H1 (cell line): ENCODE data around the gene GRIP2. TPM values are rescaled to one million over a fixed set of nuclear protein-coding genes. Genes with fewer than 3 reads are reported as not detected.

Experiments used
- CTCF ChIA-PET: fragments of 300-600 bp; sonication (Branson Sonifier 250); formaldehyde crosslinking; loops from one replicate; lab custom pipeline; 2021; ENCODE audit not compliant: partially characterized antibody; lab: Charles Lee
- POLR2A ChIA-PET: fragments of 300-600 bp; sonication (Branson Sonifier 250); formaldehyde crosslinking; loops from one replicate; lab custom pipeline; 2021; ENCODE audit warnings: inconsistent platforms; ENCODE audit not compliant: partially characterized antibody; lab: Charles Lee
- DNase-seq, 2 experiments: peaks; one replicate each; pipeline versions ENCODE4 v3.0.0 to v3.0.0-alpha.2; 2010 to 2022; ENCODE audit warnings: low spot score in 2 of 2, low read depth in 1 of 2, mixed read lengths in 1 of 2
- FAIRE-seq: peaks from 2 replicates; lab custom pipeline; 2011; peaks lifted over from hg19 to GRCh38; lab: Jason Lieb, UNC
- H2AFZ ChIP-seq: 2 replicates; pipeline ENCODE4 v1.8.1; 2012; ENCODE audit warnings: low read length, inconsistent platforms
- H2AK5ac ChIP-seq: 2 replicates; pipeline ENCODE4 v1.6.1; 2013; ENCODE audit warnings: low read depth, low read length
- H2BK120ac ChIP-seq: replicated peaks from 2 replicates; pipeline ENCODE3; 2013; ENCODE audit warnings: low read depth, low read length, inconsistent platforms
- H2BK12ac ChIP-seq: 2 replicates; pipeline ENCODE4 v1.6.1; 2013; ENCODE audit warnings: low read depth, low read length
- H2BK15ac ChIP-seq: 2 replicates; pipeline ENCODE4 v1.6.1; 2013; ENCODE audit warnings: low read length
- H2BK20ac ChIP-seq: 2 replicates; pipeline ENCODE4 v1.6.1; 2013; ENCODE audit warnings: low read length
- H2BK5ac ChIP-seq: 2 replicates; pipeline ENCODE4 v1.6.1; 2013; ENCODE audit warnings: low read depth, low read length
- H3K14ac ChIP-seq: 2 replicates; pipeline ENCODE4 v1.6.1; 2013; ENCODE audit warnings: inconsistent platforms; ENCODE audit not compliant: insufficient read length
- H3K18ac ChIP-seq: 2 replicates; pipeline ENCODE4 v1.6.1; 2013; ENCODE audit warnings: low read length; ENCODE audit errors: extremely low read depth
- H3K23ac ChIP-seq: 2 replicates; pipeline ENCODE4 v1.6.1; 2013; ENCODE audit warnings: inconsistent platforms; ENCODE audit not compliant: insufficient read length
- H3K23me2 ChIP-seq: 2 replicates; pipeline ENCODE4 v1.6.1; 2013; ENCODE audit warnings: low read depth, low read length
- H3K27ac ChIP-seq: 2 replicates; pipeline ENCODE4 v1.6.1; 2011; ENCODE audit warnings: low read depth, low read length, inconsistent platforms
- H3K27me3 ChIP-seq, 4 experiments: replicated peaks in 1 of 4; 1 replicate in 1 of 4; 2 replicates in 3 of 4; pipeline versions ENCODE4 v1.6.1 to v1.8.1; 2011 to 2013; ENCODE audit warnings: low read length in 3 of 4, mild to moderate bottlenecking in 3 of 4, inconsistent platforms in 2 of 4, mixed read lengths in 2 of 4, moderate library complexity in 1 of 4; ENCODE audit not compliant: control insufficient read depth in 3 of 4, insufficient read depth in 3 of 4; ENCODE audit errors: extremely low read depth in 1 of 4
- H3K36me3 ChIP-seq, 4 experiments: 2 replicates each; pipeline versions ENCODE4 v1.6.1 to v1.8.1; 2011 to 2013; ENCODE audit warnings: mild to moderate bottlenecking in 4 of 4, low read length in 3 of 4, moderate library complexity in 2 of 4, control low read depth in 1 of 4, inconsistent platforms in 1 of 4; ENCODE audit not compliant: insufficient read depth in 4 of 4, control insufficient read depth in 2 of 4
- H3K4ac ChIP-seq: replicated peaks from 2 replicates; pipeline ENCODE3; 2013; ENCODE audit warnings: low read length, low read depth, mixed read lengths, inconsistent platforms; ENCODE audit not compliant: insufficient read length
- H3K4me1 ChIP-seq, 4 experiments: replicated peaks in 1 of 4; 1 replicate in 1 of 4; 2 replicates in 3 of 4; pipeline versions ENCODE4 v1.6.1 to v1.8.1; 2011 to 2013; ENCODE audit warnings: low read length in 3 of 4, inconsistent platforms in 2 of 4, mixed read lengths in 1 of 4; ENCODE audit not compliant: insufficient read depth in 4 of 4, control insufficient read depth in 3 of 4
- H3K4me2 ChIP-seq, 2 experiments: 2 replicates each; pipeline versions ENCODE4 v1.6.1 to v1.8.1; 2011 to 2013; ENCODE audit warnings: low read depth in 2 of 2, low read length in 2 of 2, control low read depth in 1 of 2, inconsistent platforms in 1 of 2, mild to moderate bottlenecking in 1 of 2; ENCODE audit not compliant: insufficient read depth in 1 of 2
- H3K4me3 ChIP-seq, 4 experiments: fragments of 200-600, 300-600 bp in 1 of 4; sonication (generic), shearing (Covaris generic), sonication (Bioruptor Twin) in 1 of 4; 2 replicates each; pipeline versions ENCODE4 v1.5.1 to v1.8.1; 2011 to 2016; ENCODE audit warnings: low read length in 4 of 4, low read depth in 3 of 4, control low read depth in 2 of 4, inconsistent platforms in 2 of 4, mild to moderate bottlenecking in 2 of 4, mixed read lengths in 1 of 4, moderate library complexity in 1 of 4; ENCODE audit not compliant: insufficient read depth in 2 of 4; ENCODE audit errors: extremely low read depth in 1 of 4
- H3K56ac ChIP-seq: replicated peaks from 2 replicates; pipeline ENCODE3; 2013; ENCODE audit warnings: low read depth, mild to moderate bottlenecking, mixed read lengths, low read length, inconsistent platforms; ENCODE audit not compliant: insufficient read length
- H3K79me1 ChIP-seq: 2 replicates; pipeline ENCODE4 v1.6.1; 2013; ENCODE audit warnings: low read depth, low read length, control low read depth
- H3K79me2 ChIP-seq, 2 experiments: 2 replicates each; pipeline versions ENCODE4 v1.6.1 to v1.8.1; 2012 to 2013; ENCODE audit warnings: low read length in 2 of 2, mild to moderate bottlenecking in 2 of 2, inconsistent platforms in 1 of 2; ENCODE audit not compliant: insufficient read depth in 2 of 2, control insufficient read depth in 1 of 2
- H3K9ac ChIP-seq, 4 experiments: replicated peaks in 1 of 4; 1 replicate in 1 of 4; 2 replicates in 3 of 4; pipeline versions ENCODE4 v1.6.1 to v1.8.1; 2011 to 2013; ENCODE audit warnings: low read depth in 3 of 4, low read length in 3 of 4, control low read depth in 2 of 4, mild to moderate bottlenecking in 2 of 4, moderate library complexity in 2 of 4, inconsistent platforms in 1 of 4; ENCODE audit errors: extremely low read depth in 1 of 4
- H3K9me3 ChIP-seq, 2 experiments: 2 replicates each; pipeline versions ENCODE4 v1.6.1 to v1.8.1; 2012 to 2013; ENCODE audit warnings: mild to moderate bottlenecking in 2 of 2, moderate library complexity in 2 of 2, control low read depth in 1 of 2, inconsistent platforms in 1 of 2, low read depth in 1 of 2, low read length in 1 of 2, mixed read lengths in 1 of 2; ENCODE audit not compliant: insufficient read depth in 2 of 2
- H4K20me1 ChIP-seq, 2 experiments: replicated peaks in 1 of 2; 2 replicates each; pipeline versions ENCODE3 to v1.8.1; 2011 to 2013; ENCODE audit warnings: inconsistent platforms in 2 of 2, low read length in 2 of 2, mild to moderate bottlenecking in 1 of 2; ENCODE audit not compliant: insufficient read depth in 2 of 2, control insufficient read depth in 1 of 2
- H4K5ac ChIP-seq: 2 replicates; pipeline ENCODE4 v1.6.1; 2013; ENCODE audit warnings: low read length, low read depth, mixed read lengths, inconsistent platforms; ENCODE audit not compliant: insufficient read length
- H4K8ac ChIP-seq: 2 replicates; pipeline ENCODE4 v1.8.0; 2013; ENCODE audit warnings: mild to moderate bottlenecking, moderate library complexity, low read length, inconsistent platforms; ENCODE audit not compliant: insufficient read depth; ENCODE audit errors: extremely low read depth
- H4K91ac ChIP-seq: replicated peaks from 2 replicates; pipeline ENCODE3; 2013; ENCODE audit warnings: low read length, mixed read lengths, inconsistent platforms; ENCODE audit not compliant: insufficient read length
- HDAC6 ChIP-seq: IDR thresholded peaks from one replicate; pipeline ENCODE4 v1.7.1; 2012; ENCODE audit warnings: low read depth, mild to moderate bottlenecking, inconsistent platforms, low read length, moderate library complexity
- SP1 ChIP-seq: IDR thresholded peaks from 2 replicates; pipeline ENCODE4 v1.6.1; 2011; ENCODE audit warnings: low read depth, low read length
- TBP ChIP-seq: IDR thresholded peaks from 2 replicates; pipeline ENCODE4 v1.6.1; 2011; ENCODE audit warnings: low read depth, low read length, improper control_type of control experiment
- YY1 ChIP-seq: IDR thresholded peaks from 2 replicates; pipeline ENCODE4 v1.6.1; 2011; ENCODE audit warnings: low read depth, mild to moderate bottlenecking, low read length
- WGBS, 2 experiments: shearing (Covaris generic) in 1 of 2; methylation state at CpG; one replicate each; pipeline versions ENCODE4 v1.1.6 to v1.1.7; 2013 to 2015; ENCODE audit warnings: low lambda C conversion rate in 2 of 2, mixed read lengths in 2 of 2, inconsistent platforms in 1 of 2, low coverage in 1 of 2, missing lambda C conversion rate in 1 of 2; ENCODE audit not compliant: insufficient replicate concordance in 2 of 2, insufficient coverage in 1 of 2, insufficient read length in 1 of 2; ENCODE audit errors: extremely low coverage in 1 of 2, missing lambda C conversion rate in 1 of 2; 5-methylcytosine and 5-hydroxymethylcytosine counted together
- polyA plus RNA-seq, 7 experiments: library from polyadenylated mRNA; depleted of rRNA in 3 of 7; stranded (reverse) in 5 of 7; unstranded in 2 of 7; fragments of >200 nt in 5 of 7; fragments of 200-250 nt in 2 of 7; gene quantifications; 1 replicate in 5 of 7; 2 replicates in 1 of 7; 4 replicates in 1 of 7; pipeline versions ENCODE4 v1.2.1 to v1.2.3, GENCODE V29; 2011 to 2013; ENCODE audit warnings: missing spikeins in 2 of 7, mixed read lengths in 2 of 7
- total RNA-seq: library from RNA; stranded (reverse); fragmentation: NEBNext Ultra II Directional; extraction: Animal tissue kit (Norgen Biotek cat#: 25700); gene quantifications from 2 replicates; pipeline ENCODE4 v1.2.1, GENCODE V29; 2021
- TF ChIP-seq, protein P1 (sequence below): IDR thresholded peaks from 2 replicates; pipeline ENCODE4 v1.6.1; 2011; ENCODE audit warnings: low read length, improper control_type of control experiment
- TF ChIP-seq, protein P2 (sequence below): IDR thresholded peaks from 2 replicates; pipeline ENCODE4 v1.6.1; 2011; ENCODE audit warnings: low read depth, mild to moderate bottlenecking, low read length; ENCODE audit not compliant: insufficient read depth

GRIP2 gene
- total and polyA plus RNA-seq, 2 of the 8 experiments (the other 6 are each of a cell fraction or from before 2014, with no cell fraction given) = 2.5 to 6.4 TPM

- POLR2A ChIA-PET = interaction anchor here (1.0 kb wide), 1 partner anchor 10 kb away, joined by 3 read pairs; no protein-coding TSS in a partner anchor
- H3K9ac ChIP-seq = no peak overlapping the region
These were observed 2.3 kb downstream of the GRIP2 start for GRCh38 chr3:14537590-14538450.

More at GRCh38 chr3:14537590-14538450, 2.3 kb downstream of the GRIP2 start:
- CTCF ChIA-PET = interaction anchor here (1.2 to 12.2 kb wide), 6 partner anchors 10 to 880 kb away, joined by 3 to 171 read pairs (median 6); no protein-coding TSS in a partner anchor
- peak overlapping the region; percentile 1; the same call in 1 of the 2 replicates for H2BK12ac ChIP-seq
- H3K4me2 ChIP-seq = no peak overlapping the region
- H3K4ac ChIP-seq = peak overlapping the region; percentile 55
- H2BK5ac ChIP-seq = 0 out of 2 replicates have a peak overlapping the region, but pooled peaks have one; percentile 30
- no peaks in the 10 kb centered on the region for H4K20me1 ChIP-seq
- no peak overlapping the region; the same call in 1 of the 2 replicates for H4K8ac ChIP-seq
- no peak overlapping the region for H4K5ac ChIP-seq
- no peak overlapping the region for H3K56ac ChIP-seq
- no peak overlapping the region for H3K4me3 ChIP-seq
- H3K36me3 ChIP-seq = no peaks in the 10 kb centered on the region
- 0 out of 2 replicates have a peak, but pooled peaks cover 2% of the 10 kb centered on the region for H3K23me2 ChIP-seq
- no peak overlapping the region for H3K14ac ChIP-seq
- TF ChIP-seq, protein P1, sequence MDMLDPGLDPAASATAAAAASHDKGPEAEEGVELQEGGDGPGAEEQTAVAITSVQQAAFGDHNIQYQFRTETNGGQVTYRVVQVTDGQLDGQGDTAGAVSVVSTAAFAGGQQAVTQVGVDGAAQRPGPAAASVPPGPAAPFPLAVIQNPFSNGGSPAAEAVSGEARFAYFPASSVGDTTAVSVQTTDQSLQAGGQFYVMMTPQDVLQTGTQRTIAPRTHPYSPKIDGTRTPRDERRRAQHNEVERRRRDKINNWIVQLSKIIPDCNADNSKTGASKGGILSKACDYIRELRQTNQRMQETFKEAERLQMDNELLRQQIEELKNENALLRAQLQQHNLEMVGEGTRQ = peak; percentile 81
- no peak for TF ChIP-seq SP1
- TF ChIP-seq YY1 = no peak
- TF ChIP-seq, protein P2, sequence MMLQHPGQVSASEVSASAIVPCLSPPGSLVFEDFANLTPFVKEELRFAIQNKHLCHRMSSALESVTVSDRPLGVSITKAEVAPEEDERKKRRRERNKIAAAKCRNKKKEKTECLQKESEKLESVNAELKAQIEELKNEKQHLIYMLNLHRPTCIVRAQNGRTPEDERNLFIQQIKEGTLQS = peak; percentile 61
- no peak for TF ChIP-seq TBP
- no peak for TF ChIP-seq HDAC6
- H3K79me1 ChIP-seq = no peaks in the 10 kb centered on the region; the same call in 1 of the 2 replicates
- 0 out of 2 replicates have a peak overlapping the region, but pooled peaks have one; percentile 1 for H2AK5ac ChIP-seq
- no peak overlapping the region for H2BK120ac ChIP-seq
- no peak overlapping the region for H3K23ac ChIP-seq
- no peaks in the 10 kb centered on the region for H3K79me2 ChIP-seq
- H3K27me3 ChIP-seq = no peaks in the 10 kb centered on the region
- DNase-seq (no peak), FAIRE-seq (no peak)
- H3K18ac ChIP-seq = peak overlapping the region; percentile 66
- no peaks in the 10 kb centered on the region for H3K9me3 ChIP-seq
- 0 out of 2 replicates have a peak overlapping the region, but pooled peaks have one; percentile 22 for H3K27ac ChIP-seq
- H4K91ac ChIP-seq = peak overlapping the region; percentile 34
- 89% methylated on average over 10 of the region's 10 CpGs; no CpG with 5 or more reads in 1 of the 2 experiments for WGBS, 2 experiments
- peaks cover 7 to 39% (median 27%) of the 10 kb centered on the region in 4 experiments for H3K4me1 ChIP-seq
- H2BK15ac ChIP-seq = peak overlapping the region; percentile 19; the same call in 1 of the 2 replicates
- H2AFZ ChIP-seq = no peak overlapping the region
- no peak overlapping the region for H2BK20ac ChIP-seq
